Right lobe of liver (tissue), 4 donors: ENCODE results near the gene MBD6.

Experiments
- POLR2A ChIP-seq: fragments of 450-650 bp; IDR thresholded peaks from one replicate; pipeline ENCODE4 v1.6.1; 2017; ENCODE audit warnings: antibody characterized with exemption, mild to moderate bottlenecking
- TF ChIP-seq, protein P1 (sequence below), 4 donors: fragments of 200-600 bp in 3 of 4; fragments of 450-650 bp in 1 of 4; IDR thresholded peaks; one replicate each; pipeline versions ENCODE4 v1.5.1 to v1.8.0; 2016 to 2022; ENCODE audit warnings: antibody characterized with exemption in 4 of 4, mild to moderate bottlenecking in 2 of 4
- donor health status: DM: no; HTN: no; CAD: no.
- donor health status: DM: no; HTN: no; CAD: no.
- donor health status: DM: no; HTN: yes; CAD: no.

- TF ChIP-seq, protein P1, sequence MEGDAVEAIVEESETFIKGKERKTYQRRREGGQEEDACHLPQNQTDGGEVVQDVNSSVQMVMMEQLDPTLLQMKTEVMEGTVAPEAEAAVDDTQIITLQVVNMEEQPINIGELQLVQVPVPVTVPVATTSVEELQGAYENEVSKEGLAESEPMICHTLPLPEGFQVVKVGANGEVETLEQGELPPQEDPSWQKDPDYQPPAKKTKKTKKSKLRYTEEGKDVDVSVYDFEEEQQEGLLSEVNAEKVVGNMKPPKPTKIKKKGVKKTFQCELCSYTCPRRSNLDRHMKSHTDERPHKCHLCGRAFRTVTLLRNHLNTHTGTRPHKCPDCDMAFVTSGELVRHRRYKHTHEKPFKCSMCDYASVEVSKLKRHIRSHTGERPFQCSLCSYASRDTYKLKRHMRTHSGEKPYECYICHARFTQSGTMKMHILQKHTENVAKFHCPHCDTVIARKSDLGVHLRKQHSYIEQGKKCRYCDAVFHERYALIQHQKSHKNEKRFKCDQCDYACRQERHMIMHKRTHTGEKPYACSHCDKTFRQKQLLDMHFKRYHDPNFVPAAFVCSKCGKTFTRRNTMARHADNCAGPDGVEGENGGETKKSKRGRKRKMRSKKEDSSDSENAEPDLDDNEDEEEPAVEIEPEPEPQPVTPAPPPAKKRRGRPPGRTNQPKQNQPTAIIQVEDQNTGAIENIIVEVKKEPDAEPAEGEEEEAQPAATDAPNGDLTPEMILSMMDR (IDR thresholded peaks at IDR 0.05), result no peak
- TF ChIP-seq POLR2A, result no peak
These were observed 21.0 kb downstream of the MBD6 start for GRCh38 chr12:57543581-57543980.
